ENCODE data around the gene RAD51.

Gene RAD51

DNA sequence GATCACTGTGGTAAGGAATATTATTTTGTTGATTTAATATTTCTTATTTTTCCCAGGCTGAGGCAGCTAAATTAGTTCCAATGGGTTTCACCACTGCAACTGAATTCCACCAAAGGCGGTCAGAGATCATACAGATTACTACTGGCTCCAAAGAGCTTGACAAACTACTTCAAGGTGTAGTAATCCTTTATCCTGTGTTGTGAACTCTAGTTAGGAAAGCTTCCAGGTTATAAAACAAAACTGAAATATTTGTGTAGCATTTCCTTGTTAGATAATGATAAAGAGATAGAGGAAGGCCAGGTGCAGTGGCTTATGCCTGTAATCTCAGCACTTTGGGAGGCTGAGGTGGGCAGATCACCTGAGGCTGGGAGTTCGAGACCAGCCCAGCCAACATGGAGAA lies 11.1 kb downstream of the RAD51 start:
- no peak overlapping the region for H3K4ac ChIP-seq (ENCODE audit: low read depth, low read length)
- H2AK5ac ChIP-seq (ENCODE audit: low read length), result no peak overlapping the region
- H3K79me1 ChIP-seq (ENCODE audit: low read length), result no peaks in the 10 kb centered on the region
- H4K5ac ChIP-seq (ENCODE audit: low read length), result no peak overlapping the region
- no peaks in the 10 kb centered on the region for H3K4me1 ChIP-seq (ENCODE audit: control insufficient read depth, low read depth, low read length)
- H2BK15ac ChIP-seq (replicated peaks; ENCODE audit: low read depth), result no peak overlapping the region
- no peak overlapping the region for H3K23ac ChIP-seq (ENCODE audit: low read length)
- peaks cover 2% of the 10 kb centered on the region for H3K36me3 ChIP-seq (ENCODE audit: control insufficient read depth, insufficient read depth, low read length)
- no peaks in the 10 kb centered on the region for H3K79me2 ChIP-seq (ENCODE audit: control insufficient read depth, insufficient read depth, low read length)
- H3K4me2 ChIP-seq (ENCODE audit: low read length), result no peak overlapping the region
- no CpG with 5 or more reads among the region's 2 CpGs for WGBS (ENCODE audit: extremely low coverage, insufficient coverage, low lambda C conversion rate)
- no peak overlapping the region for H2BK5ac ChIP-seq (ENCODE audit: low read length)
- no peak for DNase-seq
- H4K8ac ChIP-seq (ENCODE audit: low read depth, low read length), result no peak overlapping the region
- no peak overlapping the region for H3K27ac ChIP-seq (ENCODE audit: low read depth, low read length)
- H3K18ac ChIP-seq (ENCODE audit: low read length), result no peak overlapping the region
- H3K9ac ChIP-seq (ENCODE audit: low read length), result no peak overlapping the region
- H3K27me3 ChIP-seq (ENCODE audit: insufficient read depth, low read length, poor library complexity), result no peaks in the 10 kb centered on the region
- H3K56ac ChIP-seq (ENCODE audit: low read length), result no peak overlapping the region
- no peak overlapping the region for H2BK120ac ChIP-seq (ENCODE audit: low read depth, low read length)
- H3K4me3 ChIP-seq (ENCODE audit: low read length), result no peak overlapping the region

- H3K79me1 ChIP-seq (ENCODE audit: low read length), result no peaks in the 10 kb centered on the region
- H3K27me3 ChIP-seq (ENCODE audit: insufficient read depth, low read length, poor library complexity), result no peaks in the 10 kb centered on the region
- no peak overlapping the region for H4K5ac ChIP-seq (ENCODE audit: low read length)
- no peak overlapping the region for H3K23ac ChIP-seq (ENCODE audit: low read length)
- no peak for DNase-seq
- H2BK15ac ChIP-seq (replicated peaks; ENCODE audit: low read depth), result no peak overlapping the region
- no peak overlapping the region for H3K27ac ChIP-seq (ENCODE audit: low read depth, low read length)
- no peak overlapping the region for H3K4ac ChIP-seq (ENCODE audit: low read depth, low read length)
- no CpG with 5 or more reads among the region's 2 CpGs for WGBS (ENCODE audit: extremely low coverage, insufficient coverage, low lambda C conversion rate)
- no peak overlapping the region for H2AK5ac ChIP-seq (ENCODE audit: low read length)
- H3K79me2 ChIP-seq (ENCODE audit: control insufficient read depth, insufficient read depth, low read length), result no peaks in the 10 kb centered on the region
- no peak overlapping the region for H2BK5ac ChIP-seq (ENCODE audit: low read length)
- no peak overlapping the region for H3K56ac ChIP-seq (ENCODE audit: low read length)
- no peaks in the 10 kb centered on the region for H3K4me1 ChIP-seq (ENCODE audit: control insufficient read depth, low read depth, low read length)
- H3K18ac ChIP-seq (ENCODE audit: low read length), result no peak overlapping the region
- no peak overlapping the region for H3K4me3 ChIP-seq (ENCODE audit: low read length)
- H2BK120ac ChIP-seq (ENCODE audit: low read depth, low read length), result no peak overlapping the region
- no peak overlapping the region for H3K4me2 ChIP-seq (ENCODE audit: low read length)
- H4K8ac ChIP-seq (ENCODE audit: low read depth, low read length), result no peak overlapping the region
- peaks cover 2% of the 10 kb centered on the region for H3K36me3 ChIP-seq (ENCODE audit: control insufficient read depth, insufficient read depth, low read length)
- H3K9ac ChIP-seq (ENCODE audit: low read length), result no peak overlapping the region
Observed at GRCh38 chr15:40714144-40714543, 19.2 kb downstream of the RAD51 start.

- no peak for DNase-seq
- Histone ChIP-seq H3K4ac (ENCODE audit: low read depth, low read length) (no peak overlapping the region), H3K4me1 (ENCODE audit: control insufficient read depth, low read depth, low read length) (no peaks in the 10 kb centered on the region), H2AK5ac (ENCODE audit: low read length) (no peak overlapping the region), H3K36me3 (ENCODE audit: control insufficient read depth, insufficient read depth, low read length) (peaks cover 2% of the 10 kb centered on the region), H2BK120ac (ENCODE audit: low read depth, low read length) (no peak overlapping the region), H3K4me2 (ENCODE audit: low read length) (no peak overlapping the region), H3K27me3 (ENCODE audit: insufficient read depth, low read length, poor library complexity) (no peaks in the 10 kb centered on the region), H4K8ac (ENCODE audit: low read depth, low read length) (no peak overlapping the region), H4K5ac (ENCODE audit: low read length) (no peak overlapping the region), H3K18ac (ENCODE audit: low read length) (no peak overlapping the region), H3K4me3 (ENCODE audit: low read length) (no peak overlapping the region), H2BK5ac (ENCODE audit: low read length) (no peak overlapping the region), H3K79me2 (ENCODE audit: control insufficient read depth, insufficient read depth, low read length) (no peaks in the 10 kb centered on the region), H3K27ac (ENCODE audit: low read depth, low read length) (no peak overlapping the region), H3K9ac (ENCODE audit: low read length) (no peak overlapping the region), H3K79me1 (ENCODE audit: low read length) (no peaks in the 10 kb centered on the region), H2BK15ac (replicated peaks; ENCODE audit: low read depth) (no peak overlapping the region), H3K23ac (ENCODE audit: low read length) (no peak overlapping the region), H3K56ac (ENCODE audit: low read length) (no peak overlapping the region)
- WGBS (ENCODE audit: extremely low coverage, insufficient coverage, low lambda C conversion rate), result no CpG with 5 or more reads among the region's 6 CpGs
Observed at GRCh38 chr15:40716165-40716564, 21.2 kb downstream of the RAD51 start.

- no peak overlapping the region for H2BK5ac ChIP-seq (ENCODE audit: low read length)
- no peak overlapping the region for H2BK15ac ChIP-seq (replicated peaks; ENCODE audit: low read depth)
- H3K27ac ChIP-seq (ENCODE audit: low read depth, low read length), result no peak overlapping the region
- H3K56ac ChIP-seq (ENCODE audit: low read length), result no peak overlapping the region
- H3K18ac ChIP-seq (ENCODE audit: low read length), result no peak overlapping the region
- peaks cover 2% of the 10 kb centered on the region for H3K36me3 ChIP-seq (ENCODE audit: control insufficient read depth, insufficient read depth, low read length)
- no peak overlapping the region for H4K8ac ChIP-seq (ENCODE audit: low read depth, low read length)
- H4K5ac ChIP-seq (ENCODE audit: low read length), result no peak overlapping the region
- H3K4me3 ChIP-seq (ENCODE audit: low read length), result no peak overlapping the region
- no peak overlapping the region for H2BK120ac ChIP-seq (ENCODE audit: low read depth, low read length)
- WGBS (ENCODE audit: extremely low coverage, insufficient coverage, low lambda C conversion rate), result no CpG with 5 or more reads among the region's 1 CpG
- H3K23ac ChIP-seq (ENCODE audit: low read length), result no peak overlapping the region
- DNase-seq, result no peak
- no peaks in the 10 kb centered on the region for H3K27me3 ChIP-seq (ENCODE audit: insufficient read depth, low read length, poor library complexity)
- no peak overlapping the region for H3K9ac ChIP-seq (ENCODE audit: low read length)
- H3K79me2 ChIP-seq (ENCODE audit: control insufficient read depth, insufficient read depth, low read length), result no peaks in the 10 kb centered on the region
- no peak overlapping the region for H3K4me2 ChIP-seq (ENCODE audit: low read length)
- no peaks in the 10 kb centered on the region for H3K4me1 ChIP-seq (ENCODE audit: control insufficient read depth, low read depth, low read length)
- no peak overlapping the region for H2AK5ac ChIP-seq (ENCODE audit: low read length)
- H3K4ac ChIP-seq (ENCODE audit: low read depth, low read length), result no peak overlapping the region
- H3K79me1 ChIP-seq (ENCODE audit: low read length), result no peaks in the 10 kb centered on the region
Observed at GRCh38 chr15:40721701-40722100, 26.7 kb downstream of the RAD51 start.

DNA sequence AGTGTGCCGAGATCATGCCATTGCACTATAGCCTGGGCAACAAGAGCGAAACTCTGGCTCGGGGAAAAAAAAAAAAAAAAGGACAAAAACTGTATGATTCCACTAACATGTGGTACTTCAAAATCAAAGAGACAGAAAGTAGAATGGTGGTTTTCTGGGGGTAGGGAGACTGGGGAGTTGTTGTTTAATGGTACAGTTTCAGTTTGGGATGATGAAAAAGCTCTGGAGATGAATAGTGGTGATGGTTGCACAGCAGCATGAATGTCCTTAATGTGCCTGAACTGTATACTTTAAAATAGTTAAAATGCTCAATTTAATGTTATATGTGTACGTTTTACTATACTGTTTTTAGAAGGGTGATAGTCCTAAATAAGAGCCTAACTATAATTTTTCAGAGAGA lies 27.4 kb downstream of the RAD51 start:
- no peak overlapping the region for H3K4me3 ChIP-seq (ENCODE audit: low read length)
- H3K27ac ChIP-seq (ENCODE audit: low read depth, low read length), result no peak overlapping the region
- no peak for DNase-seq
- H2AK5ac ChIP-seq (ENCODE audit: low read length), result no peak overlapping the region
- no peak overlapping the region for H3K18ac ChIP-seq (ENCODE audit: low read length)
- no peak overlapping the region for H3K4ac ChIP-seq (ENCODE audit: low read depth, low read length)
- H3K4me2 ChIP-seq (ENCODE audit: low read length), result no peak overlapping the region
- H3K79me2 ChIP-seq (ENCODE audit: control insufficient read depth, insufficient read depth, low read length), result no peaks in the 10 kb centered on the region
- no CpG with 5 or more reads among the region's 4 CpGs for WGBS (ENCODE audit: extremely low coverage, insufficient coverage, low lambda C conversion rate)
- H2BK15ac ChIP-seq (replicated peaks; ENCODE audit: low read depth), result no peak overlapping the region
- no peak overlapping the region for H3K23ac ChIP-seq (ENCODE audit: low read length)
- no peak overlapping the region for H2BK120ac ChIP-seq (ENCODE audit: low read depth, low read length)
- H3K56ac ChIP-seq (ENCODE audit: low read length), result no peak overlapping the region
- H4K8ac ChIP-seq (ENCODE audit: low read depth, low read length), result no peak overlapping the region
- H3K27me3 ChIP-seq (ENCODE audit: insufficient read depth, low read length, poor library complexity), result no peaks in the 10 kb centered on the region
- H4K5ac ChIP-seq (ENCODE audit: low read length), result no peak overlapping the region
- peaks cover 2% of the 10 kb centered on the region for H3K36me3 ChIP-seq (ENCODE audit: control insufficient read depth, insufficient read depth, low read length)
- no peaks in the 10 kb centered on the region for H3K79me1 ChIP-seq (ENCODE audit: low read length)
- H3K4me1 ChIP-seq (ENCODE audit: control insufficient read depth, low read depth, low read length), result no peaks in the 10 kb centered on the region
- no peak overlapping the region for H3K9ac ChIP-seq (ENCODE audit: low read length)
- H2BK5ac ChIP-seq (ENCODE audit: low read length), result no peak overlapping the region

DNA sequence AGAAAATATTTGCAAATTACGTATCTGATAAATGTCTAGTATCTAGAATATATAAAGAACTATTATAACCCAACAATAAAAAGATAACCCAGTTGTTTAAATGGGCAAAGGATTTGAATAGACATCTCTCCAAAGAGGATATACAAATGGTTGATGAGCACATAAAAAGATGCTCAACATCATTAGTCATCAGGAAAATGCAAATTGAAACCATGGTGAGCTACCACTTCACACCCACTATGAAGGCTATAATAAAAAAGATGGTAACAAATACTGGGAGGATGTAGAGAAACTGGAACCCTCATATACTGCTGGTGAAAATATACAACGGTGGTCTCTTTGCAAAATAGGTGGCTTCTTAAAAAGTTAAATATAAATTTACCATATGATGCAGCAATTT lies 28.0 kb downstream of the RAD51 start:
- H3K36me3 ChIP-seq (ENCODE audit: control insufficient read depth, insufficient read depth, low read length), result peaks cover 2% of the 10 kb centered on the region
- H3K23ac ChIP-seq (ENCODE audit: low read length), result no peak overlapping the region
- H3K56ac ChIP-seq (ENCODE audit: low read length), result no peak overlapping the region
- no peaks in the 10 kb centered on the region for H3K79me2 ChIP-seq (ENCODE audit: control insufficient read depth, insufficient read depth, low read length)
- DNase-seq, result no peak
- no peak overlapping the region for H3K4ac ChIP-seq (ENCODE audit: low read depth, low read length)
- no peaks in the 10 kb centered on the region for H3K4me1 ChIP-seq (ENCODE audit: control insufficient read depth, low read depth, low read length)
- no peaks in the 10 kb centered on the region for H3K27me3 ChIP-seq (ENCODE audit: insufficient read depth, low read length, poor library complexity)
- WGBS (ENCODE audit: extremely low coverage, insufficient coverage, low lambda C conversion rate), result no CpG with 5 or more reads among the region's 2 CpGs
- H2BK120ac ChIP-seq (ENCODE audit: low read depth, low read length), result no peak overlapping the region
- H2BK15ac ChIP-seq (replicated peaks; ENCODE audit: low read depth), result no peak overlapping the region
- H3K4me2 ChIP-seq (ENCODE audit: low read length), result no peak overlapping the region
- H3K27ac ChIP-seq (ENCODE audit: low read depth, low read length), result no peak overlapping the region
- H4K5ac ChIP-seq (ENCODE audit: low read length), result no peak overlapping the region
- no peak overlapping the region for H3K18ac ChIP-seq (ENCODE audit: low read length)
- H3K9ac ChIP-seq (ENCODE audit: low read length), result no peak overlapping the region
- no peak overlapping the region for H2BK5ac ChIP-seq (ENCODE audit: low read length)
- H3K79me1 ChIP-seq (ENCODE audit: low read length), result no peaks in the 10 kb centered on the region
- no peak overlapping the region for H2AK5ac ChIP-seq (ENCODE audit: low read length)
- no peak overlapping the region for H3K4me3 ChIP-seq (ENCODE audit: low read length)
- no peak overlapping the region for H4K8ac ChIP-seq (ENCODE audit: low read depth, low read length)
